Large intestine (tissue), 12 donors: ENCODE measurements around the gene VTN. TPM values are rescaled to one million over a fixed set of nuclear protein-coding genes. Genes with fewer than 3 reads are reported as not detected.

ENCODE experiments used
- DNase-seq, 2 donors: peaks; one replicate each; pipeline versions ENCODE4 v3.0.0 to v3.0.0-alpha.2; 2013
- H3K27ac ChIP-seq: one replicate; pipeline ENCODE4 v1.5.1; 2013; ENCODE audit warnings: low read length
- H3K27me3 ChIP-seq: 2 replicates; pipeline ENCODE4 v1.6.1; 2013; ENCODE audit warnings: low read length; ENCODE audit not compliant: control insufficient read depth, insufficient read depth
- H3K36me3 ChIP-seq: 2 replicates; pipeline ENCODE4 v1.6.1; 2013; ENCODE audit warnings: low read length; ENCODE audit not compliant: control insufficient read depth, insufficient read depth
- H3K4me1 ChIP-seq: one replicate; pipeline ENCODE4 v1.6.1; 2013; ENCODE audit warnings: low read length; ENCODE audit not compliant: control insufficient read depth, insufficient read depth
- H3K4me3 ChIP-seq: one replicate; pipeline ENCODE4 v1.5.1; 2013; ENCODE audit warnings: low read length
- H3K9me3 ChIP-seq: one replicate; pipeline ENCODE4 v1.6.1; 2013; ENCODE audit warnings: mild to moderate bottlenecking, low read depth, low read length, moderate library complexity; ENCODE audit not compliant: control insufficient read depth
- WGBS: methylation state at CpG from one replicate; pipeline ENCODE4 v1.1.5; 2013; ENCODE audit warnings: low lambda C conversion rate; ENCODE audit not compliant: insufficient coverage; 5-methylcytosine and 5-hydroxymethylcytosine counted together
- long read RNA-seq, 11 donors: transcript quantifications; one replicate each; lab custom pipeline, GENCODE V29; 2026
- polyA plus RNA-seq: library from polyadenylated mRNA; unstranded; fragments of 120-200 nt; gene quantifications from one replicate; pipeline ENCODE4 v1.2.1, GENCODE V29; 2013

Gene VTN
- polyA plus RNA-seq: 12.2 TPM
- long read RNA-seq, donor 1, partial matches to known transcripts: 0 of 3 reads
- long read RNA-seq, donor 1, other reads (novel, unspliced or antisense): 0 of 3 reads
- long read RNA-seq, donor 2, transcript VTN-201 (8 exons, 2,149 nt): major isoform, 37 of 76 reads
- long read RNA-seq, donor 2, partial matches to known transcripts: 38 of 76 reads
- long read RNA-seq, donor 2, other reads (novel, unspliced or antisense): 0 of 76 reads
- long read RNA-seq, donor 3: 0 reads
- long read RNA-seq, donor 4, partial matches to known transcripts: 0 of 1 reads
- long read RNA-seq, donor 4, other reads (novel, unspliced or antisense): 0 of 1 reads
- long read RNA-seq, donor 5, partial matches to known transcripts: 0 of 1 reads
- long read RNA-seq, donor 5, other reads (novel, unspliced or antisense): 0 of 1 reads
- long read RNA-seq, donor 6, transcript VTN-201 (8 exons, 2,149 nt): major isoform, 13 of 19 reads
- long read RNA-seq, donor 6, partial matches to known transcripts: 6 of 19 reads
- long read RNA-seq, donor 6, other reads (novel, unspliced or antisense): 0 of 19 reads
- long read RNA-seq, donor 7, transcript VTN-201 (8 exons, 2,149 nt): major isoform, 7 of 8 reads
- long read RNA-seq, donor 7, partial matches to known transcripts: 0 of 8 reads
- long read RNA-seq, donor 7, other reads (novel, unspliced or antisense): 0 of 8 reads
- long read RNA-seq, donor 8, transcript VTN-201 (8 exons, 2,149 nt): major isoform, 24 of 43 reads
- long read RNA-seq, donor 8, partial matches to known transcripts: 17 of 43 reads
- long read RNA-seq, donor 8, other reads (novel, unspliced or antisense): 0 of 43 reads
- long read RNA-seq, donor 9, transcript VTN-201 (8 exons, 2,149 nt): major isoform, 11 of 11 reads
- long read RNA-seq, donor 9, partial matches to known transcripts: 0 of 11 reads
- long read RNA-seq, donor 9, other reads (novel, unspliced or antisense): 0 of 11 reads
- long read RNA-seq, donor 10, transcript VTN-201 (8 exons, 2,149 nt): major isoform, 13 of 13 reads
- long read RNA-seq, donor 10, partial matches to known transcripts: 0 of 13 reads
- long read RNA-seq, donor 10, other reads (novel, unspliced or antisense): 0 of 13 reads
- long read RNA-seq, donor 11, partial matches to known transcripts: 0 of 4 reads
- long read RNA-seq, donor 11, other reads (novel, unspliced or antisense): 0 of 4 reads

- WGBS: no CpG with 5 or more reads among the region's 8 CpGs
- Histone ChIP-seq H3K4me1 (peaks cover 38% of the 10 kb centered on the region), H3K27me3 (peaks cover 4% of the 10 kb centered on the region), H3K9me3 (no peaks in the 10 kb centered on the region), H3K36me3 (no peaks in the 10 kb centered on the region), H3K4me3 (no peak within 1 kb of the TSS), H3K27ac (peak within 1 kb of the TSS; percentile 45)
- DNase-seq: peak; percentile 57 to 68
Observed at GRCh38 chr17:28370035-28370743, at the start of gene VTN. TSS of gene VTN (minus strand) at chr17:28370307. CDS start at chr17:28370203, 104 bp downstream.

- Histone ChIP-seq H3K9me3 (no peaks in the 10 kb centered on the region), H3K4me3 (no peak overlapping the region), H3K27ac (no peak overlapping the region), H3K4me1 (peaks cover 12% of the 10 kb centered on the region), H3K27me3 (no peaks in the 10 kb centered on the region), H3K36me3 (no peaks in the 10 kb centered on the region)
- no CpG with 5 or more reads among the region's 13 CpGs for WGBS
- DNase-seq: peak in 1 of 2 donors; percentile 71
Observed at GRCh38 chr17:28416703-28417311, 46.7 kb upstream of the VTN start.

GRCh38 chr17:28415886-28416285, 45.8 kb upstream of the VTN start:
- Histone ChIP-seq H3K27me3 (no peaks in the 10 kb centered on the region), H3K27ac (no peak overlapping the region), H3K36me3 (no peaks in the 10 kb centered on the region), H3K4me3 (no peak overlapping the region), H3K9me3 (no peaks in the 10 kb centered on the region), H3K4me1 (peaks cover 12% of the 10 kb centered on the region)
- DNase-seq: peak in 1 of 2 donors; percentile 59
- no CpG with 5 or more reads among the region's 3 CpGs for WGBS

- no peak for DNase-seq
- Histone ChIP-seq H3K36me3 (no peaks in the 10 kb centered on the region), H3K4me3 (no peak overlapping the region), H3K27ac (no peak overlapping the region), H3K27me3 (no peaks in the 10 kb centered on the region), H3K4me1 (peaks cover 12% of the 10 kb centered on the region), H3K9me3 (no peaks in the 10 kb centered on the region)
- no CpG with 5 or more reads among the region's 7 CpGs for WGBS
Observed at GRCh38 chr17:28413804-28414203, 43.7 kb upstream of the VTN start.

GRCh38 chr17:28412099-28412498, 42.0 kb upstream of the VTN start:
- DNase-seq: no peak
- Histone ChIP-seq H3K9me3 (no peaks in the 10 kb centered on the region), H3K27ac (no peak overlapping the region), H3K27me3 (no peaks in the 10 kb centered on the region), H3K4me1 (peaks cover 28% of the 10 kb centered on the region), H3K36me3 (no peaks in the 10 kb centered on the region), H3K4me3 (no peak overlapping the region)
- no CpG with 5 or more reads among the region's 3 CpGs for WGBS

GRCh38 chr17:28407974-28408306, 37.8 kb upstream of the VTN start:
- Histone ChIP-seq H3K4me1 (peaks cover 44% of the 10 kb centered on the region), H3K36me3 (no peaks in the 10 kb centered on the region), H3K4me3 (no peak overlapping the region), H3K9me3 (peaks cover 2% of the 10 kb centered on the region), H3K27me3 (no peaks in the 10 kb centered on the region), H3K27ac (peak overlapping the region; percentile 77)
- DNase-seq: peak in 1 of 2 donors; percentile 47
- WGBS: no CpG with 5 or more reads among the region's 1 CpG

- peaks cover 4% of the 10 kb centered on the region for H3K36me3 ChIP-seq
- H3K27me3 ChIP-seq: no peaks in the 10 kb centered on the region
- H3K4me1 ChIP-seq: peaks cover 46% of the 10 kb centered on the region
- WGBS: 60% methylated on average over 2 of the region's 5 CpGs
- H3K27ac ChIP-seq: peak overlapping the region; percentile 77
- DNase-seq: peak in 1 of 2 donors; percentile 58
- H3K4me3 ChIP-seq: no peak overlapping the region
- peaks cover 2% of the 10 kb centered on the region for H3K9me3 ChIP-seq
Observed at GRCh38 chr17:28407130-28407973, 37.2 kb upstream of the VTN start.

- no peak for DNase-seq
- peak overlapping the region; percentile 87 for H3K4me3 ChIP-seq
- peak overlapping the region; percentile 77 for H3K27ac ChIP-seq
- no peaks in the 10 kb centered on the region for H3K27me3 ChIP-seq
- H3K4me1 ChIP-seq: peaks cover 50% of the 10 kb centered on the region
- no CpG with 5 or more reads among the region's 9 CpGs for WGBS
- peaks cover 2% of the 10 kb centered on the region for H3K9me3 ChIP-seq
- H3K36me3 ChIP-seq: peaks cover 13% of the 10 kb centered on the region
Observed at GRCh38 chr17:28406473-28406814, 36.3 kb upstream of the VTN start.
